GM04504 (cell line): ENCODE results near the gene UPK1B.
"Not testable (repeated sequence)": the region's sequence is repeated elsewhere in the genome, so short reads cannot be mapped to it uniquely, and the experiment has no call there.

ENCODE experiments used
- DNase-seq: peaks from one replicate; pipeline ENCODE4 v3.0.0-alpha.2; 2012; ENCODE audit warnings: low read depth

The UPK1B gene

DNA sequence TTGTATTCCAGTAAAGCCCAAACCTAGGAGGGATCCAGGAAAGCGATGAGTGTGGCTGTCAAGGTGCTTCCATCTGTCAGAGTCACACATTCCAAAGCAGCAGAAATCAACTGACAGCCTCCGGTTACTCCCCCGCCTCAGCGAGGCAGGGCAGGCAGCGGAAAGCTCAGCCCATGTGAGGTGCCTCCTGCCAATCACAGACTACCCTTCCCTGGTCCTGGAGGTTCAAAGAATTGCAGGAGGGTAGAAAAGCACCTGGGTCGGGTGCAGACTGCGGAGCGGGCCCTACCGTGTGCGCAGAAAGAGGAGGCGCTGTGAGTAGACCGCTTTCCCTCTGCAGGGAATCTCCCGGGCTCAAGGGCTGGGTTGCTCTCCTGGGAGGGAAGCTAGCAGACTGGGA, at the start of gene UPK1B:
Gene UPK1B, plus strand, starts transcription at position 274 of the 400 bp plus-strand sequence. CDS start 13,144 bp downstream, outside the sequence.
- no peak for DNase-seq

DNA sequence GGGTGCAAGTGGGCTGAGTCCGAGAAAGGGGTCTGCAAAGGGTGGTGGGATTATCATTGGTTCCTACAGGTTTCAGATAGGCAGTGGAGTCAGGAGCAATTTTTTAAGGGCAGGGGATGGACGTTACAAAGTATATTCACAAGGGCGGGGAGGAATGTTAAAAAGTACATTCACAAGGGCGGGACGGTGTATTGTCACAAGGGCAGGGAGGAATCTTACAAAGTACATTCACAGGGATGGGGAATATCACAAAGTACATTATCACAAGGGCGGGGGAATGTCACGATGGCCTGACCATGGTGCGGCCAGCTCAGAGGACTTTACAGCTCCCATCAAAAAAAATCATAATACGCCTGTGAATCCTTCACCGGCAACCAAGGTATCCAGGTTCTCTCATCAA, 48.1 kb upstream of the UPK1B start:
- no peak for DNase-seq

DNA sequence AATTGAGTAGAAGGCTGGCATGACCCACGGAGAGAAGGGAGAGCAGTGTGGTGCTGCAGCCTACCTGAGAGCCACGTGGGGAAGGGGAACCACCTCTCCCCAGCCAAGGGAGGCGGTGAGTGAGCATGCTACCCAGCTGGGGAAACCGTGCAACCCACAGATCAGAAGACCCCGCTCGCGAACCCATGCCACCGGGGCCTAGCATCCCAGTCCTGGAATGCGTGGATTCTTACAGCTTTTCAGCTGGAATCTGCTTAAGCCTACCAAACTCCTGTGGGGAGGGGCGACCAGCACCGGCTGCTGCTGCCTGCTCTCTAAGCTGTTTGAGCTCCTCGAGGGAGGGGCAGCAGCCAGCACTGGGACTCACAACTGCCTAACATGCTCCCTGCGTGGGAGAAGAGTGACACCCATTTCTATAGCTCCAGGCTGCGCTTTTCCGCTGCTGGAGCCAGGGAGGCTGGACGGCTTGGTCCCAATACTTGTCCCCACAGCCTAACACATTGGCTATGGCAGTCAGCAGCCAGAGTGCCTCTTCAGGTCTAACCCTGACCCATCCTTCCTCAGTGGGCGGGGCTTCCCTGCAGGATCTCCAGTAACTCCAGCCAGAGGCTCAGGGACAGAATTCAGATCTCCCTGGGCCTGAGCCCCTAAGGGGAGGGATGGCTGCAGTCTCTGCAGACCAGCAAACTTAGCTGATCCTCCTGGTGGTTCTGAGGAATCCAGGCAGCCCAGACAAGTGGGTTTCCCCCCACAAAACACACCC, 47.5 kb upstream of the UPK1B start:
- DNase-seq: no peak

DNA sequence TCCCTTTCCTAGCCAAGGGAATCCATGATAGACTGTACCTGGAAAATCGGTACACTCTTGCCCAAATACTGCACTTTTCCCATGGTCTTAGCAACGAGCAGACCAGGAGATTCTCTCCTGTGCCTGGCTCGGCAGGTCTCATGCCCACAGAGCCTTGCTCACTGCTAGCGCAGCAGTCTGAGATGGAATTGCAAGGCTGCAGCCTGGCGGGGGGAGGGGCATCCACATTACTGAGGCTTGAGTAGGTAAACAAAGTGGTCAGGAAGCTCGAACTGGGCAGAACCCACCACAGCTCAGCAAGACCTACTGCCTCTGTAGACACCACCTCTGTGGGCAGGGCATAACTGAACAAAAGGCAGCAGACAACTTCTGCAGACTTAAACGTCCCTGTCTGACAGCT, 43.1 kb upstream of the UPK1B start:
- DNase-seq: not testable (repeated sequence)

DNA sequence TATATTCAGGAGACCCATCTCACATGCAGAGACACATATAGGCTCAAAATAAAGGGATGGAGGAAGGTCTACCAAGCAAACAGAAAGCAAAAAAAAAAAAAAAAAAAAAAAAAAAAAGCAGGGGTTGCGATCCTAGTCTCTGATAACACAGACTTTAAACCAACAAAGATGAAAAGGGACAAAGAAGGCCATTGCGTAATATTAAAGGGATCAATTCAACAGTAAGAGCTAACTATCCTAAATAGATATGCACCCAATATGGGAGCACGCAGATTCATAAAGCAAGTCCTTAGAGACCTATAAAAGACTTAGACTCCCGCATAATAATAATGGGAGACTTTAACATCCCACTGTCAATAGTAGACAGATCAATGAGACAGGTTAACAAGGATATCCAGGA, 41.1 kb upstream of the UPK1B start:
- DNase-seq: not testable (repeated sequence)

DNA sequence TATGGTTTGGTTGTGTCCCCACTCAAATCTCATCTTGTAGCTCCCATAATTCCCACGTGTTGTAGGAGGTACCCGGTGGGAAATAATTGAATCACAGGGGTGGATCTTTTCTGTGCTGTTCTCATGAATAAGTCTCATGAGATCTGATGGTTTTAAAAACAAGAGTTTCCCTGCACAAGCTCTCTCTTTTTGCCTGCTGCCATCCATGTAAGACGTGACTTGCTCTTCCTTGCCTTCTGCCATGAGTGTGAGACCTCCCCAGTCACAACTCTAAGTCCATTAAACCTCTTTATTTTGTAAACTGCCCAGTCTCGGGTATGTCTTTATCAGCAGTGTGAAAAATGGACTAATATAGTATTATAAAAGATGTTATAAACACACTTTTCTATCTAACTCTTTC, 34.0 kb upstream of the UPK1B start:
- DNase-seq: not testable (repeated sequence)

DNA sequence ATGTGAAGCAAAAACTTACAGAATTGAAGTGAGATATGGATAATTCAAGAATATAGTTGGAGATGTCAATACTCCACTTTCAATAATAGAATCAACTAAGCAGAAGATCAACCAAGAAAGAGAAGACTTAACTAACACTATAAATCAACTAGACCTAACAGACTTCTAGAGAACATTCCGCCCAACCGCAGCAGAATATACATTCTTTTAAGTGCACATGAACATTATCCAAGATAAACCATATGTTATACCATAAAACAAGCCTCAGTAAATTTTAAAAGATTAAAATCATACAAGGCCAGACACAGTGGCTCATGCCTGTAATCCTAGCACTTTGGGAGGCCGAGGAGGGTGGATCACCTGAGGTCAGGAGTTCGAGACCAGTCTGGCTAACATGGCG, 32.9 kb upstream of the UPK1B start:
- no peak for DNase-seq

DNA sequence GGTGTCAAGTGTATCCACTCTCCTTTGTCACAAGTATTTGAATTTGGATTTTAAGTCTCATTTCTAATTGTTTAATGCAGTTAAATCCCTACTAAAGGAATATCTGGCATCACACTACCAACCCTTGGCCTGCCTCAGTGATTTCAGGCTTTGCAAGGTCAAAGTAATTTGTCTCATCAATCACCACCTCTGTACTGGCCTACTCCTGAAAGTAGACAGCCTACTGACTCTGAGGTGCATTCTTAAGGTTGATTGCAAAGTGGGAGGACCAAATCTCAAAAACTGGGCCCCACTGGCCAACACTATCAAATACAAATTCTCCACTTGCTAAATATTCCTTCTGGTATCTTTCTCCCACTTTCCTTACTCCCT, 28.3 kb upstream of the UPK1B start:
- no peak for DNase-seq

DNA sequence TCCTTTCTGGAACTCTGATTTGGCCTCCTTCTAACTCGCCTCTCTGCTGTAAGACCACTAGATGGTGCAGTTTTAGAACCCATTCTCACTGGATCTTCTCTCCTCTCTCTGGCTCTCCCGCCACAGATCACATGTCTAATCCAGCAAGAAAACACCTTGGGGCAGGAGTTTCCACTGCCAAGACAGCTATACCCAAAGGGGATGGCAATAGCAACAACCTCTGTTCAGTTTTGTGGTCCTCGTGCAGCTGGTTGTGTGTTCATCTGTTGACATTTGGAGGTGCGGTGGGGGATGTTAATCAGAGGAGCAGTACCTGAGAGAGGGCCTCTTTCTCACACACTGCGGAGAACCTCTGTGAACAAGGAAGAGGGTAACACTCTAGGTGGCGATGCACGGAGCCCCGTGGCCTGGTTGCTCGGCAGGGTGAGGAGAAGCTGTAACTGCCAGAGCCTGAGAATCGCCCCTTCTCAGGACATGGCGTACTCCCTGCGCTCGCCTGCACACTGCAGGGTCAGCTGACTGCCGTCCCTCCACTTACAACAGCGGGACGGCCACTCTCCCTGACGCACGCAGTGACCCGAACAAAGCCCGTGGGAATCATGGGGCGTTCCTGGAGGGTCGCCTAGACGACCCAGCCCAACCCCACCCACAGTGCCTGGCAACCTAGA, 27.8 kb upstream of the UPK1B start, which contains the start of gene TEX55:
Gene TEX55, plus strand, starts transcription at position 666 of the 668 bp plus-strand sequence. CDS start 25 bp downstream, outside the sequence.
- DNase-seq: peak; percentile 15

DNA sequence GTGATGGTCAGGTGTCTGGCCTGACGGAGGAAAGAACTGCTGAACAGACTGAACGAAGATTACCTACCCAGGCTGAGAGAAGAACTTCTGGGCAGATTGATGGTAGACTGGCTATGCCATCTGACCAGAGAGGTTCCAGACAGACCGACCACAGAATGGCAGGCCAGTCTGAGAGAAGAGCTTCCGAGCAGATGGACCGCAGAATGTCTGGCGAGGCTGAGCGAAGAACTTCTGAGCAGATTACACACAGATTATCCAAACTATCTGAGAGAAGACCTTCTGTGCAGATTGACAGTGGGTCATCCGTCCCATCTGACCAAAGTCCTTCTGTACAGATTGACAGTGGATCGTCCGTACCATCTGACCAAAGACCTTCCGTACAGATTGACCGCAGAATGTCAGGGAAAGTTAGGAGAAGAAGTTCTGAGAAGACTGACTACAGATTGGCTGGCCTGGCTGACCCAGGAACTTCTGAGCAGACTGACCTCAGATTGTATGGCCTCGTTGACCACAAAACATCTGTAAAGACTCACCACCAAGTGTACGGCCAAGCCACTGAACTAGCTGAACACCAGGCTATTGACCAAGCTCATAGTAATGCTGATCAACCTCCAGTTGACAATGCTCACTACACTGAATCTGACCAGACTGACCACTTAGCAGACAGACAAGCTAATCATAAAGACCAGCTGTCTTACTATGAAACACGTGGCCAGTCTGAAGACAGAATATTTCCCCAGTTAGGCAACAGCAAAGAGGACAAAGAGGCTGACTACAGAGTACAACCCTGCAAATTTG, 26.6 kb upstream of the UPK1B start:
- no peak for DNase-seq

DNA sequence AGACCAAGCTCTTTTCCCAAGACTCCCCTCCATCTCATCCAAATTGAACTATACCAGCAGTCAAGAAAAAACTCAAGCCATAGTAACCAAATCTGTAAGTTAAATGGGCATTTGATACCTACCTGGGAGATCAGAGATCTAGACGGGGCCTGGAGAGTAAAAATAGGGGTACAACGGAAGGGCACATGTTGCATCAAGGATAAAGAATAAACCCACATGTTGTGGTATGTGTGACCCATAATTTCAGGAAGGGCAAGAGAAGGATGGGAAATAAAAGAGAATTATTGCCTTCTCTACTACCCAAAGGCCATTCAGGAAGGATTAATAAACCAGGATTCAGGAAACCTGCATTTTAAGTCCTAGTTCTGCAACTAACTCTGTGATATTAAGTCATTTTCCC, 25.9 kb upstream of the UPK1B start:
- DNase-seq: no peak

DNA sequence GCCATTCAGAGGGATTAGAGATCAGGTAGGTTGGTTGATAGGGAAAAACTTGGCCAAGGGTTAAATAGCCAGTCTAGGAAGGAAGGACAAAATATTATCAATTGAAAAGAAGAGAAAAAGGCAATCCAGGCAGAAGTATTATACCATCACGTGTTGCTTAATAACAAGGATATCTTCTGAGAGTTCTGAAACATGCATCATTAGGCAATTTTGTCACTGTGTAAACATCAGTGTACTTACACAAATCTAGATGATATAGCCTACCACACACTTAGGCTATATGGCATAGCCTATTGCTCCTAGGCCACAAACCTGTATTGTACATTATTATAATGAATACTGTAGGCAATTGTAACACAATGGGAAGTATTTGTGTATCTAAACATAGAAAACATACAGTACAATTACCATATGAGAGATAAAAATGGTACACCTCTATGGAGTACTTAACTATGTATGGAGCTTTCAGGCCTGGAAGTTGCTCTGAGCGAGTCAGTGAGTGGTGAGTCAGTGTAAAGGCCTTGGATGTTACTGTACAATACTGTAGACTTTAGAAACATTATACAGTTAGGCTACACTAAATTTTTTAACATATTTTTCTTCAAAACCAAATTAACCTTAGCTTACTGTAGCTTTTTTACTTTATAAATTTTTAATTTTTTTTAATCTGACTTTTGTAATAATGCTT, 24.8 kb upstream of the UPK1B start:
- peak; percentile 5 for DNase-seq

DNA sequence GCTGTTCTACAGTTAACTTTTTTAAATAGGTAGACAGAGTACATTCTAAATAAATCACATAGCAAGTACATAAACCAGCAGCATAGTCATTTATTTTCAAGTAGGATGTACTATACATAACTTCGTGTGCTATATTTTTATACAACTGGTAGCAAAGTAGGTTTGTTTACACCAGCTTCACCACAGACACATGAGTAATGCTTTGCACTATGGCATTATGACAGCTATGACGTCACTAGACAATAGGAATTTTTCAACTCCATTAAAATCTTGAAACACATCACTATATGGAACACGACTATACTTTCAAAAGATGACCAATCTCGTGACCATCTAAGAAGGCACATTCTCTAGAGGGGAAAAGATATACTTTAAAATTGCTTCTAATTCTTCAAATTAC, 23.9 kb upstream of the UPK1B start:
- DNase-seq: peak; percentile 3

DNA sequence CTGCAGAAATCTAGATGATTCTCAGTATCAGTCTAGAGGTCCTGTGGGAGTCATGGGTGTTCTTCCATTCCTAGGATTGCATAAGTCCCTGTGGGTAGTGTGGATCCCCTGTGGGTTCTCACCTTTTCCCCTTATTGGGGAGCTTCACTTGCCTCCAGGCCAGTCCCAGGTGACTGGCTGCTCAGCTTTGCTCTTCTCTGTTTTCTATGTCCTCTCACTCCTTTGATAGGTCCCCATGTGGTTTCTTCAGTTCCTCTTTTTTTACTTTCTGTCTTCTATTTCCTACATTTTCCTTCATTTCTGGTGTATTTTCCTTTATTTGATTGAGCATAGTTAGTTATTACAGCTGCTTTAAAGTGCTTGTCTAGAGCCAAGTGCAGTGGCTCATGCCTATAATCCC, 16.5 kb upstream of the UPK1B start:
- no peak for DNase-seq

DNA sequence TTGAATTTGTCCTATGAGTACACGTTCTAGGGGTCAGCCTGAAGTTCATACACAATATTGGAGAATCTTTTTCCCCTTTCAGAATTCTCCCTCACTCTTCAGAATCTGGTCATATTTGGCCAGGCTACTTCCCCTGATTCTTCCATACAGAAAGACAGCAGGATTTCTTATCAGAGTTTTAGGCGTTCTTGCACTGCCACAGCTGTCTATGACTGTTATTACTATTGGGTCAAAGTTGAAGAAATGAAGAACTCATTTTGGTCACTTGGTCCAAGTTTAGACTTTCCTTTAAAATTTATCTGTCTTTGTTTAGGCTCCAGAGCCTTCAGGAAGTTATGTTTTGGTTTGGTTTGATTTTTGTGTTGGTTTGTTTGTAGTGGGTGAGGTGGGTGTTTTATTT, 15.4 kb upstream of the UPK1B start:
- DNase-seq: no peak

DNA sequence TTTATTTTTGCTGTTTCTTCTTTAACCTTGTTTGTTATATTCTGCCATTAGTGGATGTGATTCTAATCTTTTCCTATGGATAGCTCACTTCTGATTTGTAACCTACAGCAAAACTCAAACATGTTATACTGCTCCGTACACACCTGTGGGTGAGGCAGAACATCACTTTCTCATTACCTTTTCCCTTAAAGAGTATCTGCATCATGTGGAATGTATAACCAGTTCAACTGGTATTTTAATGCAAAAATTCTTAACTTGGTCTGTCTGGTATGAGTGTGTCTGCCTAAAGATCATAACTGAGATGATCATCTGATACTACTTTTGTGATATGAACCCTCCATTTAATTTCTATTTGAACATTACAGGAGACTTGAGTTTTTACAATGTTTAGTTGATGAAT, 13.0 kb upstream of the UPK1B start:
- no peak for DNase-seq

DNA sequence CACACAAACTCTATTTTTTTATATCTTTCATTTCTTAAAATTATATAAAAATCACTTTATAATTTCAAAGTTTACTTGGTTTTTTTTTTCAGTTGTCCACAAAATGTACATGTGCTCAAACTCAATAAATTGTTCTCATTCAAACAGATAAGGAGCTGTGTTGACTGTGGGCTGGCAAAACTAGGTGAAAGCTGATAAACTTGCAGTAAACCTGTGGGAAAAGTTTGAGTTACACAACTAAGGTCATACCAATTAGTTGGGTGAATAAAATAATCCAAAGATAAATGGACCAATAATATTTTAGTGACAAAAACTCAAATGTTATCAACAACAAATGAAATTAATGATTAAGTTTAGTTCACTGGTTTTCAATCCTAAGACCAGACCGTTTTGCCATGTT, 12.6 kb upstream of the UPK1B start:
- no peak for DNase-seq

DNA sequence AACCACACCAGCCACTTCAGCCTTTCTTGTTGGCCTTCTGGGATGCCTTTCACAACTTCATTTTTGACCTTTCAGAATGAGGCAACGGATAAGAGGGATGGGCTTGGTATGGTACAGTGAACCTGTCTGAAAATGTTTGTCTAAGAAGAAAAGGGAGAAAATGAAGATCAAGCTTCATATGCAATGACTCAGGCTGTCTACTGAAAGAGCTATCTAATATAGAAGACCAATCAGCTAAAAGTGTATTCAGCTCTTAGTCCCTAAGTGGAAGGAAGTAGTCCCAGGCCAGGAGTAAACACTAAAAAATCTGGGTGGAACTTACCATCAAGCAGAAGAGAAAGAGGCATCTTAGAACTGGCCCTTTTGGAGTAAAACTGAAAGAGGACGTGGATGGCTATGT, 12.2 kb upstream of the UPK1B start:
- no peak for DNase-seq

DNA sequence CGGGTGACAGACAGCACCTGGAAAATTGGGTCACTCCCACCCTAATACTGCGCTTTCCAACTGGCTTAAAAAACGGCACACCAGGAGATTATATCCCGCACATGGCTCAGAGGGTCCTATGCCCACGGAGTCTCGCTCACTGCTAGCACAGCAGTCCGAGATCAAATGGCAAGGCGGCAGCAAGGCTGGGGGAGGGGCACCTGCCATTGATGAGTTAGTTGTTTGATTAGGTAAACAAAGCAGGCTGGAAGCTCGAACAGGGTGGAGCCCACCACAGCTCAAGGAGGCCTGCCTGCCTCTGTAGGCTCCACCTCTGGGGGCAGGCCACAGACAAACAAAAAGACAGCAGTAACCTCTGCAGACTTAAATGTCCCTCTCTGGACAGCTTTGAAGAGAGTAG, 8.7 kb upstream of the UPK1B start:
- DNase-seq: not testable (repeated sequence)

DNA sequence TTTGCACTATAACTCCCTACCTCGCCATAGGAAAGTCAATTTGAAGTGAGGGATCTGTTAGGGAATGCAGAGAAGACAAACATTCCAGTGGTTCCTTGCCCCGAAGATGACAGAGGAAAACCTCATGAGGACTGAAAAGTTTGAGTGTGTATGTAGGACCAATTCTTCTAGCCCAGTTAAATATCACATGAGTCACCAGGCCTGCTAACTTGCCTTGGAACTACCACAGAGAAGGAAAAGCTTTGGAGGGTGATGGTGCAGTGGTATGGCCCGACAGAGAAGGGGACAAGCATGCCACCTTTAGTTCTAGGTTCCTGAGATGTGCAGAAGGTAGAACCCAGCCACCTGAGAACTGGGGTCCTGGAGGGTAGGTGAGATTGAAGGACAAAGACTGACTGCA, 2.6 kb upstream of the UPK1B start:
- no peak for DNase-seq

DNA sequence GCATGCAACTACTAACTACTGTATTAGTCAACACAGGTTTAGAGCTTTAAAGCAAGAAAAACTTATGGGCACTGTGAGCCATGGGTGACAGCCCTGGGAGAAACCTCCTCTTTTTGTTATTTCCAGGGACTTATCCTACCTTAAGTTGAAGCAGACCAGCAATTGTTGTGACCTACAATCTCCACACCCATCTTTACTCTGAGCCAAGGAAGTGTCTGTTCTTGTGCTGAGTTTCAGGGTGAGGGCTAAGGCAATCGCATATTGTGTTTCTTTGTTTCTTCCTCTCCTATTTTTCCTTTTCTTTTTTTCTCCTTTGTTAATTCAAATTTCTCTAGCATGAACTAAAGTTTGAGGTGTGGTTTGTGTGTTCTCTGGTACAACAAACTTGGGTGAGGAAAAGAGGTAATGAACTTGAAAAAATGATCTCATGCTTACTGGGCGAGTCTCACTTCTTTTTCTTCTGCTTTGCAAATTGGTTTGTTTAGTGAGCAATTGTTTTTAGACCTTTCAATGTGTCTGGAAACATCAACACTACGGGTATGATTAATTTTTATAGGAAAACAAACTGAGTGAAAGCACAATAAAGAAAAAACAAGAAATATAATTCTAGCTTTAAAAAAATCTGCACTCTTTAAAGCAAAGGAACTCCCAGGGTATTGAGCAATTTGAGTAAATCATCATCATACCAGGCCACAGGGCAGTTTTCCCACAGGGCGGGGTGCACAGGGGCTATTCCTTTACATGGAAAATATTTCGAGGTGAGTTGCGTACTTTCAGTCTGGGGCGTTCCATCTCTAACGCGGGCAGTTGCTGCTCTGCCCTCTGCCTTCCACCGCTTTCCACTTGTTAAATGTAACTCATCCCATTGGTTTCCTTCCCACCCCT, 2.7 kb downstream of the UPK1B start:
- DNase-seq: no peak
